Astrocyte (in vitro differentiated cells and primary cell): ENCODE results near the gene MARVELD1.

Experiments used
- EZH2 ChIP-seq: IDR thresholded peaks from 2 replicates; pipeline ENCODE4 v1.6.1; 2012; ENCODE audit warnings: mild to moderate bottlenecking, low read length, inconsistent platforms; ENCODE audit not compliant: insufficient read depth
- TF ChIP-seq, protein P1 (sequence below): IDR thresholded peaks from 2 replicates; pipeline ENCODE4 v1.5.1; 2011; ENCODE audit warnings: low read depth, mild to moderate bottlenecking, inconsistent platforms, low read length, moderate library complexity; ENCODE audit not compliant: insufficient read depth

GRCh38 chr10:97766106-97766810, 52.7 kb downstream of the MARVELD1 start:
- TF ChIP-seq, protein P1, sequence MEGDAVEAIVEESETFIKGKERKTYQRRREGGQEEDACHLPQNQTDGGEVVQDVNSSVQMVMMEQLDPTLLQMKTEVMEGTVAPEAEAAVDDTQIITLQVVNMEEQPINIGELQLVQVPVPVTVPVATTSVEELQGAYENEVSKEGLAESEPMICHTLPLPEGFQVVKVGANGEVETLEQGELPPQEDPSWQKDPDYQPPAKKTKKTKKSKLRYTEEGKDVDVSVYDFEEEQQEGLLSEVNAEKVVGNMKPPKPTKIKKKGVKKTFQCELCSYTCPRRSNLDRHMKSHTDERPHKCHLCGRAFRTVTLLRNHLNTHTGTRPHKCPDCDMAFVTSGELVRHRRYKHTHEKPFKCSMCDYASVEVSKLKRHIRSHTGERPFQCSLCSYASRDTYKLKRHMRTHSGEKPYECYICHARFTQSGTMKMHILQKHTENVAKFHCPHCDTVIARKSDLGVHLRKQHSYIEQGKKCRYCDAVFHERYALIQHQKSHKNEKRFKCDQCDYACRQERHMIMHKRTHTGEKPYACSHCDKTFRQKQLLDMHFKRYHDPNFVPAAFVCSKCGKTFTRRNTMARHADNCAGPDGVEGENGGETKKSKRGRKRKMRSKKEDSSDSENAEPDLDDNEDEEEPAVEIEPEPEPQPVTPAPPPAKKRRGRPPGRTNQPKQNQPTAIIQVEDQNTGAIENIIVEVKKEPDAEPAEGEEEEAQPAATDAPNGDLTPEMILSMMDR, result no peak
- no peak for TF ChIP-seq EZH2
